ENCODE measurements around the gene DARS1.

DNA sequence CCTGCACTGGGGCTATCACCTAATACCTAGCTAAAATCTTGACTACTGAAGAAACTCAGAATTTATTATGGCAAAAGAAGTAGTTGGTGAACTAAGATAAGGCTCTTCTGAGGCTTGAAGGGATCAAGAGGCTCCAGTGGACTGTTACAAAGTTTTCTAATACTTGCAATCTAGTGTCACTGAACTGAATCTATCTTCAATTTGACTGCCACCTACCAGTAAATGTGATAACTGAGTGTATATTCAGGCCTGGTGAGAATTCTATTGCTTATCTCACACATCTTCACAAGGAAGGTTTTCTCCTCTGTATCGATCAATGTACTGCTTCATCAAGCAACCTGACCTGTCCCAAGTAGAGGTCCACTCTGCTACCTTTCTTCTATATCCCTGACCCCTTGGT is 40.8 kb downstream of the DARS1 start:
- no peak for TF ChIP-seq POLR2A (IDR thresholded peaks at IDR 0.05)
- TF ChIP-seq, protein P1, sequence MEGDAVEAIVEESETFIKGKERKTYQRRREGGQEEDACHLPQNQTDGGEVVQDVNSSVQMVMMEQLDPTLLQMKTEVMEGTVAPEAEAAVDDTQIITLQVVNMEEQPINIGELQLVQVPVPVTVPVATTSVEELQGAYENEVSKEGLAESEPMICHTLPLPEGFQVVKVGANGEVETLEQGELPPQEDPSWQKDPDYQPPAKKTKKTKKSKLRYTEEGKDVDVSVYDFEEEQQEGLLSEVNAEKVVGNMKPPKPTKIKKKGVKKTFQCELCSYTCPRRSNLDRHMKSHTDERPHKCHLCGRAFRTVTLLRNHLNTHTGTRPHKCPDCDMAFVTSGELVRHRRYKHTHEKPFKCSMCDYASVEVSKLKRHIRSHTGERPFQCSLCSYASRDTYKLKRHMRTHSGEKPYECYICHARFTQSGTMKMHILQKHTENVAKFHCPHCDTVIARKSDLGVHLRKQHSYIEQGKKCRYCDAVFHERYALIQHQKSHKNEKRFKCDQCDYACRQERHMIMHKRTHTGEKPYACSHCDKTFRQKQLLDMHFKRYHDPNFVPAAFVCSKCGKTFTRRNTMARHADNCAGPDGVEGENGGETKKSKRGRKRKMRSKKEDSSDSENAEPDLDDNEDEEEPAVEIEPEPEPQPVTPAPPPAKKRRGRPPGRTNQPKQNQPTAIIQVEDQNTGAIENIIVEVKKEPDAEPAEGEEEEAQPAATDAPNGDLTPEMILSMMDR (IDR thresholded peaks at IDR 0.05), result no peak
